ENCODE data around the gene SORCS2. TPM values are rescaled to one million over a fixed set of nuclear protein-coding genes. Genes with fewer than 3 reads are reported as not detected.
"Not testable (repeated sequence)": the region's sequence is repeated elsewhere in the genome, so short reads cannot be mapped to it uniquely, and the experiment has no call there.

SORCS2 gene
- total RNA-seq, 2 donors from 2014 or later: 0.54 to 0.74 TPM

GRCh38 chr4:7160951-7161440, 31.3 kb upstream of the SORCS2 start:
- Histone ChIP-seq H3K9ac (ENCODE audit: low read depth in 2 of 2, low read length in 2 of 2) (no peak overlapping the region), H3K9me3 (no peaks in the 10 kb centered on the region), H3K4me3 (no peak overlapping the region), H3K4me1 (no peaks in the 10 kb centered on the region), H3K27me3 (no peaks in the 10 kb centered on the region), H3K27ac (no peak overlapping the region), H3K36me3 (no peaks in the 10 kb centered on the region)
- intact Hi-C loops (cut with DNase I): no loop called here
- no peak for TF ChIP-seq CTCF (IDR thresholded peaks at IDR 0.05)
- DNase-seq: no peak

GRCh38 chr4:7161721-7162214, 30.6 kb upstream of the SORCS2 start:
- peak; percentile 13 for DNase-seq
- Histone ChIP-seq H3K4me3 (no peak overlapping the region), H3K36me3 (no peaks in the 10 kb centered on the region), H3K4me1 (no peaks in the 10 kb centered on the region), H3K27me3 (no peaks in the 10 kb centered on the region), H3K27ac (no peak overlapping the region), H3K9ac (ENCODE audit: low read depth in 2 of 2, low read length in 2 of 2) (no peak overlapping the region), H3K9me3 (no peaks in the 10 kb centered on the region)
- intact Hi-C loops (cut with DNase I): no loop called here
- TF ChIP-seq CTCF (IDR thresholded peaks at IDR 0.05): no peak

- intact Hi-C loops (cut with DNase I); H3K9ac ChIP-seq (ENCODE audit: low read depth in 2 of 2, low read length in 2 of 2); H3K27me3 ChIP-seq; H3K36me3 ChIP-seq; H3K9me3 ChIP-seq; H3K4me1 ChIP-seq; DNase-seq; H3K27ac ChIP-seq; H3K4me3 ChIP-seq: not testable (repeated sequence)
Observed at GRCh38 chr4:7165056-7165873, 27.1 kb upstream of the SORCS2 start.

GRCh38 chr4:7165874-7166201, 26.5 kb upstream of the SORCS2 start:
- DNase-seq: no peak
- H3K36me3 ChIP-seq: no peaks in the 10 kb centered on the region
- intact Hi-C loops (cut with DNase I): no loop called here
- no peaks in the 10 kb centered on the region for H3K9me3 ChIP-seq
- H3K4me1 ChIP-seq: no peaks in the 10 kb centered on the region
- no peak overlapping the region for H3K27ac ChIP-seq
- TF ChIP-seq CTCF (IDR thresholded peaks at IDR 0.05): no peak
- H3K4me3 ChIP-seq: no peak overlapping the region
- no peak overlapping the region for H3K9ac ChIP-seq (ENCODE audit: low read depth in 2 of 2, low read length in 2 of 2)
- no peaks in the 10 kb centered on the region for H3K27me3 ChIP-seq

- Histone ChIP-seq H3K36me3 (no peaks in the 10 kb centered on the region), H3K9me3 (no peaks in the 10 kb centered on the region), H3K27me3 (no peaks in the 10 kb centered on the region), H3K27ac (no peak overlapping the region), H3K9ac (ENCODE audit: low read depth in 2 of 2, low read length in 2 of 2) (no peak overlapping the region), H3K4me1 (no peaks in the 10 kb centered on the region), H3K4me3 (no peak overlapping the region)
- intact Hi-C loops (cut with DNase I): no loop called here
- DNase-seq: no peak
- no peak for TF ChIP-seq CTCF (IDR thresholded peaks at IDR 0.05)
Observed at GRCh38 chr4:7166237-7166636, 26.1 kb upstream of the SORCS2 start.
